GM18873 (cell line): ENCODE results near the gene SYPL2.

Source experiments
- ATAC-seq: cut with Tn5 transposase; IDR thresholded peaks from one replicate; pipeline ENCODE4 v1.9.1; 2021; ENCODE audit warnings: mild to moderate bottlenecking, moderate library complexity, moderate number of reproducible peaks; ENCODE audit not compliant: unreplicated experiment, low FRiP score

SYPL2 gene

GRCh38 chr1:109509176-109510134, 43.1 kb downstream of the SYPL2 start, which contains the start of gene AMIGO1:
Gene AMIGO1, minus strand, starts transcription at chr1:109509727. Its CDS starts 815 bp downstream, at chr1:109508912.
- no peak for ATAC-seq

- ATAC-seq: no peak
Observed at GRCh38 chr1:109513110-109513710, 46.9 kb downstream of the SYPL2 start.

- ATAC-seq: no peak
Observed at GRCh38 chr1:109514846-109515245, 48.5 kb downstream of the SYPL2 start.

- ATAC-seq: no peak
Observed at GRCh38 chr1:109516872-109517271, 50.5 kb downstream of the SYPL2 start.

GRCh38 chr1:109517337-109517736, 51.0 kb downstream of the SYPL2 start:
- no peak for ATAC-seq

GRCh38 chr1:109521002-109521951, 54.9 kb downstream of the SYPL2 start:
- no peak for ATAC-seq

- no peak for ATAC-seq
Observed at GRCh38 chr1:109522026-109522425, 55.7 kb downstream of the SYPL2 start.

GRCh38 chr1:109523706-109524105, 57.4 kb downstream of the SYPL2 start:
- ATAC-seq: no peak

- ATAC-seq: peak; percentile 81
Observed at GRCh38 chr1:109527098-109527811, 60.9 kb downstream of the SYPL2 start.

- no peak for ATAC-seq
Observed at GRCh38 chr1:109527846-109528695, 61.7 kb downstream of the SYPL2 start.

- ATAC-seq: no peak
Observed at GRCh38 chr1:109528712-109529111, 62.4 kb downstream of the SYPL2 start.

- no peak for ATAC-seq
Observed at GRCh38 chr1:109529881-109530456, 63.6 kb downstream of the SYPL2 start.

GRCh38 chr1:109530457-109531087, 64.2 kb downstream of the SYPL2 start:
- ATAC-seq: no peak

GRCh38 chr1:109531380-109531779, 65.0 kb downstream of the SYPL2 start:
- ATAC-seq: no peak
